ENCODE results near the gene ELN. TPM values are rescaled to one million over a fixed set of nuclear protein-coding genes. Genes with fewer than 3 reads are reported as not detected.
A peak's percentile ranks its signal among the peaks of the same experiment; 100 is the strongest.

ELN gene
- total and polyA plus RNA-seq, 2 donors (not counting 1 experiment from before 2014, with no cell fraction given), result 2.1 to 11.0 TPM

DNA sequence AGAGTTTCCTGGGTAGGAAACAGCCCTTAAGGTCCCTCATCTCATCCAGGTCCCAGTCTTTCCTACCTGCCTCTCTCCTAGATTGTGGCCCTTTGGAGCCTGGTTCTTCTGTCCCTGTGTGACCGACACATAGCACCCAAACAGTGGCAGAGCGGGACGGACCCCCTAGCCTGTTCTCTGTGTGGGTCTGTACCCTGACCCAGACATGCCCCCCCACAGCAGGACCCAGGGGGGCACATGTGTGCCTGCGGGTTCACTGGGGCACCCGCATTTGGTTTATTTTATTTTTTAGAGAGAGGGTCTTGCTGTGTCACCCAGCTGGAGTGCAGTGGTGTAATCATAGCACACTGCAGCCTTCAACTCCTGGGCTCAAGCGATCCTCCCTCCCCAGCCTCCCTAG lies 67.2 kb downstream of the ELN start:
- Histone ChIP-seq H3K27me3 (ENCODE audit: control insufficient read depth, insufficient read depth, low read length) (no peaks in the 10 kb centered on the region), H3K9ac (ENCODE audit: insufficient read depth, low read length) (no peak overlapping the region), H3K4me3 (replicated peaks in 1 of 4; ENCODE audit: control extremely low read depth in 1 of 4, insufficient read depth in 1 of 4, low read depth in 3 of 4, low read length in 4 of 4) (no peak overlapping the region), H3K9me3 (ENCODE audit: control insufficient read depth, insufficient read depth, low read depth, low read length) (no peaks in the 10 kb centered on the region), H3K79me2 (ENCODE audit: control insufficient read depth, insufficient read depth, low read length) (peaks cover 3% of the 10 kb centered on the region), H3K4me2 (ENCODE audit: extremely low read depth, insufficient read depth, low read length) (peak overlapping the region; percentile 30), H2AFZ (ENCODE audit: low read length) (no peak overlapping the region), H3K36me3 (ENCODE audit: control insufficient read depth, insufficient read depth, low read length) (peaks cover 11% of the 10 kb centered on the region), H3K27ac (ENCODE audit: insufficient read depth, low read length) (peak overlapping the region; percentile 82), H3K4me1 (ENCODE audit: control insufficient read depth, extremely low read depth, insufficient read depth, low read length) (peaks cover 27% of the 10 kb centered on the region), H4K20me1 (ENCODE audit: control insufficient read depth, extremely low read depth, insufficient read depth, low read length) (no peaks in the 10 kb centered on the region)
- DNase-seq (ENCODE audit: low read depth in 2 of 2), result no peak
- no peak for TF ChIP-seq EZH2 (IDR thresholded peaks at IDR 0.05; ENCODE audit: low read length, missing control alignments)
- TF ChIP-seq, protein P1, sequence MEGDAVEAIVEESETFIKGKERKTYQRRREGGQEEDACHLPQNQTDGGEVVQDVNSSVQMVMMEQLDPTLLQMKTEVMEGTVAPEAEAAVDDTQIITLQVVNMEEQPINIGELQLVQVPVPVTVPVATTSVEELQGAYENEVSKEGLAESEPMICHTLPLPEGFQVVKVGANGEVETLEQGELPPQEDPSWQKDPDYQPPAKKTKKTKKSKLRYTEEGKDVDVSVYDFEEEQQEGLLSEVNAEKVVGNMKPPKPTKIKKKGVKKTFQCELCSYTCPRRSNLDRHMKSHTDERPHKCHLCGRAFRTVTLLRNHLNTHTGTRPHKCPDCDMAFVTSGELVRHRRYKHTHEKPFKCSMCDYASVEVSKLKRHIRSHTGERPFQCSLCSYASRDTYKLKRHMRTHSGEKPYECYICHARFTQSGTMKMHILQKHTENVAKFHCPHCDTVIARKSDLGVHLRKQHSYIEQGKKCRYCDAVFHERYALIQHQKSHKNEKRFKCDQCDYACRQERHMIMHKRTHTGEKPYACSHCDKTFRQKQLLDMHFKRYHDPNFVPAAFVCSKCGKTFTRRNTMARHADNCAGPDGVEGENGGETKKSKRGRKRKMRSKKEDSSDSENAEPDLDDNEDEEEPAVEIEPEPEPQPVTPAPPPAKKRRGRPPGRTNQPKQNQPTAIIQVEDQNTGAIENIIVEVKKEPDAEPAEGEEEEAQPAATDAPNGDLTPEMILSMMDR (conservative IDR thresholded peaks at IDR 0.05 in 1 of 2, IDR thresholded peaks at IDR 0.05 in 1 of 2; ENCODE audit: low read depth in 1 of 2, low read length in 2 of 2), result no peak

DNA sequence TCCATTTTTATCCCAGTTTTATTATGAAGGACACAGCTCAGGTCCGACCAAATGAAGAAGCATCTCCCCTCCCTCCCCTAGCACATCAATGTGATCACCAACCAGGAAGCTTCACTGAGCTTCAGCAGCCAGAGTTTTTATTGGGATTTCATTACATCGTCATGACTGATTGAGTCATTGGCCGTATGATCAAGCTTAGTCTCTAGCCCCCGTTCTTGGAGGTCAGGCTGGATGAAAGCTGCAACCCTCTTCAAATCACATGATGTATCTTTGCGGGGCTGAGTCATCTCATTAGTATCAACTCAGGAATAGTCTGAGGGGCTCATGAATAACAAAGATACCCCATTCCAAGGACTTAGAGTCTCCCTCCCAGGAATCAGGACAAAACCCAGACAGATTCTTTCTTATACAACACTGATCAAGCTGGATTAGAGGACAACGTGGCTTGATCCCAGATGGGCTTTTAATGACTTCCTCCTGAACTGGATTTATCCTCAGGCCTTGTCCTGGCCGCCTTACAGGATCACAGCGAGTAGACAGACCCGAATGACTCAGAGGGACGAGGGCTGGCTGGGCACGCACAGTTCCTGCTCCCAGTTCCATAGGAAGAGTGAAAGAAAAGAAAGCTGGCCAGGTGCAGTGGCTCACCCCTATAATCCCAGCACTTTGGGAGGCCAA lies 70.1 kb downstream of the ELN start:
- Histone ChIP-seq H3K79me2 (ENCODE audit: control insufficient read depth, insufficient read depth, low read length) (peaks cover 3% of the 10 kb centered on the region), H3K36me3 (ENCODE audit: control insufficient read depth, insufficient read depth, low read length) (peaks cover 8% of the 10 kb centered on the region), H3K9ac (ENCODE audit: insufficient read depth, low read length) (peak overlapping the region; percentile 16), H3K4me1 (ENCODE audit: control insufficient read depth, extremely low read depth, insufficient read depth, low read length) (peaks cover 17% of the 10 kb centered on the region), H3K9me3 (ENCODE audit: control insufficient read depth, insufficient read depth, low read depth, low read length) (no peaks in the 10 kb centered on the region), H3K27me3 (ENCODE audit: control insufficient read depth, insufficient read depth, low read length) (no peaks in the 10 kb centered on the region), H4K20me1 (ENCODE audit: control insufficient read depth, extremely low read depth, insufficient read depth, low read length) (no peaks in the 10 kb centered on the region), H3K4me3 (replicated peaks in 1 of 4; ENCODE audit: control extremely low read depth in 1 of 4, insufficient read depth in 1 of 4, low read depth in 3 of 4, low read length in 4 of 4) (no peak overlapping the region), H3K27ac (ENCODE audit: insufficient read depth, low read length) (peak overlapping the region; percentile 80), H3K4me2 (ENCODE audit: extremely low read depth, insufficient read depth, low read length) (peak overlapping the region; percentile 25), H2AFZ (ENCODE audit: low read length) (no peak overlapping the region)
- peak; percentile 92 to 99 for DNase-seq (ENCODE audit: low read depth in 2 of 2)
- TF ChIP-seq, protein P1 (conservative IDR thresholded peaks at IDR 0.05 in 1 of 2, IDR thresholded peaks at IDR 0.05 in 1 of 2; ENCODE audit: low read depth in 1 of 2, low read length in 2 of 2), result no peak
- no peak for TF ChIP-seq EZH2 (IDR thresholded peaks at IDR 0.05; ENCODE audit: low read length, missing control alignments)

DNA sequence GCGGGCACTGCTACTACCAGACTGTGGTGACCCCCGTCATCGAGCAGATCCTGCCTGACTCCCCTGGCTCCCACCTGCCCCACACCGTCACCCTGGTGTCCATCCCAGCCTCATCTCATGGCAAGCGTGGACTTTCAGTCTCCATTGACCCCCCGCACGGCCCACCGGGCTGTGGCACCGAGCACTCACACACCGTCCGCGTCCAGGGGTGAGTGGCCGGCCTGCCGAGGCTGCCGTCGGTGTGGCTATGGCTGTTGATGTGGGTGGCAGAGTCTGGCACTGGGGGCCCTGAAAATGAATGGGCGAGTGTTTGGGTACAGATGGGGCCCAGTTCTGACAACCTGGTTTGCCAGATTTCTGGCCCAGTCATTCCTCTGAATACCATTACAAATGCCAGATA lies 71.1 kb downstream of the ELN start:
- no peaks in the 10 kb centered on the region for H4K20me1 ChIP-seq (ENCODE audit: control insufficient read depth, extremely low read depth, insufficient read depth, low read length)
- peaks cover 9% of the 10 kb centered on the region for H3K4me1 ChIP-seq (ENCODE audit: control insufficient read depth, extremely low read depth, insufficient read depth, low read length)
- H3K9ac ChIP-seq (ENCODE audit: insufficient read depth, low read length), result no peak overlapping the region
- no peak overlapping the region for H3K4me3 ChIP-seq (replicated peaks in 1 of 4; ENCODE audit: control extremely low read depth in 1 of 4, insufficient read depth in 1 of 4, low read depth in 3 of 4, low read length in 4 of 4)
- no peak for DNase-seq (ENCODE audit: low read depth in 2 of 2)
- no peaks in the 10 kb centered on the region for H3K27me3 ChIP-seq (ENCODE audit: control insufficient read depth, insufficient read depth, low read length)
- peaks cover 3% of the 10 kb centered on the region for H3K79me2 ChIP-seq (ENCODE audit: control insufficient read depth, insufficient read depth, low read length)
- H3K27ac ChIP-seq (ENCODE audit: insufficient read depth, low read length), result no peak overlapping the region
- no peak overlapping the region for H2AFZ ChIP-seq (ENCODE audit: low read length)
- TF ChIP-seq EZH2 (IDR thresholded peaks at IDR 0.05; ENCODE audit: low read length, missing control alignments), result no peak
- TF ChIP-seq, protein P1 (conservative IDR thresholded peaks at IDR 0.05 in 1 of 2, IDR thresholded peaks at IDR 0.05 in 1 of 2; ENCODE audit: low read depth in 1 of 2, low read length in 2 of 2), result no peak
- H3K9me3 ChIP-seq (ENCODE audit: control insufficient read depth, insufficient read depth, low read depth, low read length), result no peaks in the 10 kb centered on the region
- H3K36me3 ChIP-seq (ENCODE audit: control insufficient read depth, insufficient read depth, low read length), result peaks cover 8% of the 10 kb centered on the region
- no peak overlapping the region for H3K4me2 ChIP-seq (ENCODE audit: extremely low read depth, insufficient read depth, low read length)

All from fibroblast of lung (primary cell).